GM18858 (cell line): ENCODE results near the gene MED13.
"Not testable (repeated sequence)": the region's sequence is repeated elsewhere in the genome, so short reads cannot be mapped to it uniquely, and the experiment has no call there.

ENCODE experiments used
- ATAC-seq: cut with Tn5 transposase; IDR thresholded peaks from one replicate; pipeline ENCODE4 v1.9.1; 2021; ENCODE audit not compliant: unreplicated experiment

The MED13 gene

DNA sequence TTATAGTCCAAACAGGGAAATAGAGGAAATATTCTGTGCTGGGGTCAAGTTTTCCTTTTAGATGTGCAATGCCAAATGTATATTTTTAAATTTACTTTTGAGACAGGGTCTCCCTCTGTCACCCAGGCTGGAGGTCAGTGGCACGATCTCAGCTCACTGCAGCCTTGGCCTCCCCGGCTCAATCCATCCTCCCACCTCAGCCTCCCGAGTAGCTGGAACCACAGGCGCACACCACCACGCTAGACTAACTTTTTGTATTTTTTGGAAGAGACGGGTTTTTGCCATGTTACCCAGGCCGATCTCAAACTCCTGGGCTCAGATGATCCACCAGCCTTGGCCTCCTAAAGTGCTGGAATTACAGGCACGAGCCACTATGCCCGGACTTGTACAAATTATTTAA, 25.8 kb upstream of the MED13 start:
- ATAC-seq = no peak

DNA sequence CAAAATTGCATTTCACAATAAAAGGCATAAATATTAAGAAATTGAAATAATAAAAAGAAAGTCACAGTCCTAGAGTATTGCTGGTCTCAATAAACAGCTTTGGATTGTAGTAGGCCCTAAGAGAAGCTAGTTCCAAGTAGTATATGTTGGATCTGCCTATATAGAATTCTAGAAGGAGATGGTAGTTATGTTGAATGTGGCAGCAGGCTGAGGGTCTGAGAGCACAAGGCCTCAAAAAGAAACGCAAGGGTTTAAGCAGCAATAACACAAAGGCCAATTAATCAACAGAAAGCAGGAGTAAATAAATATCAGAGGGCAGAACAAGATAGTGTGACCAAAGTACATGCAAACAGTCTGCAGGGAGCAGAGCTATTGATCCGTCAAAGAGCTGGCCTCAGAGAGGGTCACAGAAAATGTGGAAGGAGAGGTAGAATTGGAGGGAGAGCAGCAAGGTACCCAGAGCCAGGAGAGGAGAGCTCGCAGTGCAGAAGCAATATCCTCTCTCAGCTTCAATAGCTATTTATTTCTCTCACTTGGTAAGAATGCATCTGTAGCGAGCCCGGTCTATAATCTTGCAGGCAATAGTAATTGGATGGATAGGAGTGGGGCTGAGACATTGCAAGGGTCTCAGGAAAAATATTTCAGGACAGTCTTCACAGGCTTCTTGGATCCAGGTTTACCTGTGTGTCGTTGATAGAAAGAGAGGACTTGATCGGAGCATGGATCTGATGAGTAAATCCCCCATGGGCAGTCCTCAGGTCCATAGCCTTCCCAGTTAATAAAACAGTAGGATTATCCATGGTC, 25.1 kb upstream of the MED13 start:
- no peak for ATAC-seq

DNA sequence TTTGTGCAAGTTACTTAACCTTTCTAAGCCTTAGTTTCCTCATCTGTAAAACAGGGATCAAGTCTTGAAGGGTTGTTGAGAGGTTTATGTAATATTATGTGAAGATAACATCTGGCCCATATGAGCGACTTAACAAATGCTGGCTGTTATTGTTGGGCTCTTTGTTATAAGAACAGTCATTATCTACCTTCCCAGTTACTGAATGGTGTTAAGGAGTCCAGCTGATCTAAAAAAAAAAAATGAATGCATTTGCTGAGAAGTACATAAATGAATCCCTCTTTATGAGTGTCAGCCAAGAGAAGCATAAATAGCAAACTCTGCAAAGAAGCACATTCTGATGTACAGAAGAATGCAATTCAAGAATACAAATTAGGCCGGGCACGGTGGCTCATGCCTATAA, 24.3 kb upstream of the MED13 start:
- ATAC-seq = no peak

DNA sequence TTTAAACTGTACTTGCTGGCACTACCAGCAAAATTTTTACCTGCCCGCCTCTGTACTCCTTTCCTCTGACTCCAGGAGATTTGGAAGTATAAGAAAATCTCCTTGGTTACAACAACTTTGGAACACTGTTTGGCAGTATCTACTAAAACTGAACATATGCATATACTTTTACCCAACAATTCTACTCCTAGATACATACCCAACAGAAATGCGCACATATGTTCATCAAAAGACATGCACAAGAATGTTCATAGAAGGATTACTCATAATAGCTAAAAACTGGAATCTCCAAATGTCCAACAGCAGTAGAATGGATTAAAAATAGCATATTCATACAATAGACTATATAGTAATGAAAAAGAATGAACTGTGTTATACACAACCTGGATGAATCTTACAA, 21.7 kb upstream of the MED13 start:
- no peak for ATAC-seq

DNA sequence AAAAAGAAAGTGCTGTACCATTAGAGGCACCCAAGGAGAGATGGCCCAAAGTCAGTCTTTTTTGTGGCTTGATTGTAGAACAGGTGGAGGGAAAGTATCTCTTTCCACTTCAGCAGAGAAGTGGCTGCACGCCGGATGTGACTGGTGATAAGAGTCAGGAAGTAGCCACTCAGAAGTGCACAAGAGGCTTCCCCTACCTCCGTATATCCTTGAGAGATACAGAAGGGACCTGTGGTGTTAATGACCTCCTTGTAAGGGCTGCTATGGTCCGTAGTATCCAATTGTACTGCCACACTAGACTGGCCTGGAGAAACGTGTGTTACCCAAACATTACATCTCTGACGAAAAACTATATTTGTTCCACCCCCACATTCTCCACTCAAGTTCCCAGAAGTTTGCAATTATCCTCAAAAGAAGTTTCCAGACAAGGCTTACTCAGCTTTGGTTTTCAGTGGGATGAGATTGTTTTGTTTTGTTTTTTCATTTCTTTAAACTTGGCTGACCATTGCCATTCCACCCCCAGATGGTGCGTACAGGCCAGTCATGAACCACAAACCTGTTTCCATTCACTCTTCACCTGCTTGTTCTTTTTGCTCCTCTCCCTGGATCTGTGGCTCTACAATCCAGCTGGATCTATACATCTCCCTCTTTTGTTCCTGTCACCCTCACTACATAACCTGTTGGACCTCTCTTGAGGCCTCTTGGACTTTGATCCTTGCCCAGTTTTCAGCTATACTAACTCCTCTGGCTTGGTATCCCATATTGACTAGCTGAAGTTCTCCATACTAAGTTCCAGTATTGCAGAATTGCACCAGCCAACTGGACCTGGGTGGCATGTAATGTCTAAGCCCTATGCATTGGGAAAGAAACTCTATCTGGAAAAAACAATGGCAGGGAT, 20.7 kb upstream of the MED13 start:
- no peak for ATAC-seq

DNA sequence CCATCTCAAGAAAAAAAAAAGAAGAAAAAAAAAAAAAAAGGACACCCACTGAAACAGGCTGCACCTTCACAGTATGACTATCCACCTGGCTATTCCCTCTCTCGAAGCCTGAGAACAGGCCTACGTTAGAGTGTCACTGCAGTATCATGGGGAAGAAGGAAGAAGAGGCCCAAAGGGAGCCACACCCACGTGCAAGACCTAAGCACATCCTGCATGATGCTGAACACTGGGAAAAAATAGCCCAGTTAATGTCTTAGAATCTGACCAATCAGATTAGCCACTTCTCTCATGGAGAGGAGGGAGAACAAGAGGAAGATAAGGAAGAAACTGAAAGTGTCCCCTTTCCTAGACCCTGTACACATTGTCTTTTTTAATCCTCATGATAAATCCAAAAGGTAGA, 19.5 kb upstream of the MED13 start:
- no peak for ATAC-seq

DNA sequence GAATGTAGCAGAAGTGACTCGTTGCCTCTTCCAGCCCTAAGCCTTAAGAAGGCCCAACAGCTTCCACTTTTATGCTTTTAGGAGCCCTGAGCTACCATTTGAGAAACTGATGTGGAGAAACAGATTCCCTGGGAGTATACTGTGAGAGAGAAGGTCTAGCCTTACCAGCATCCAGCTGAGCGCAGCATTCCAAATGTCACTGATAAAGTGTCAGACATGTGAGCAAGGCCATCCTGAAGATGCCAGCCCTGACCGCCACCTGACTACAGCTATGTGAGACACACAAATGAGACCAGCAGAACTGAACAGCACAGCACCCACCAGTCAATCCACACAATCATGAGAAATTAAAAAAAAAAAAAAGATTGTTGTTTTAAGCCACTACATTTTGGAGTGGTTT, 18.6 kb upstream of the MED13 start:
- ATAC-seq = no peak

DNA sequence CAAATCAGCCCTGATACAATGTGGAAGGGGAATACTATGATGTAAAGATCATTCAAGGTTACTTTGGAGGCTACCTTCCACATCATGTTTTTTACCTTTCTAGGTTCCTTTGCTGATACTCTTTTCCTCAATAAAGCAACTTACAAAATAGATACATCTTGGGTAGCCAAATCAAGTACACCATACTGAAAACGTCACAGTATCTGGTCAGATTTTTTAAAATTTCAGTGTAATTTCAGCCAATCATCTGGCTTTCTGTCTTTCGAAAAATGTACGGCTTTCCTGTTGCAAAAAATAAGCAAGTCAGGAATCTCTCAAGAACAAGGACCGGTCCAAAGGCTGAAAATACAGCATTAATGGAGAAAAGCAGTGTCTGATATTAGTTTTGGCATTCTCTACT, 15.6 kb upstream of the MED13 start:
- ATAC-seq = no peak

DNA sequence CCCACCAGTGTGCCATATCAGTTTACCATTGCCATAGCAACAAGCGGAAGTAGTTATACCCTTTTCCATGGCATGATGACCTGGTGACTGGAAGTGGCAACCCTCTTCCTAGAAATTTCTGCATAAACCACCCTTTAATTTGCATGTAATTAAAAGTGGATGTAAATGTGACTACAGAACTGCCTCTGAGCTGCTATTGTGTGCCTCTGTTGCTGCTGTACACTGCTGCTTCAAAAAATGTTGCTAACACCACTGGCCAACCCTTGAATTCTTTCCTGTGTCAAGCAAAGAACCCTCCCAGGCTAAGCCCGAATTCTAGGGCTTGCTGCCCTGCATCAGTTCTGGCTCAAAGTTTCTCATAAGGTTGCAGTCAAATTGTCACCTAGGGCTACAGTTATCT, 12.9 kb upstream of the MED13 start:
- no peak for ATAC-seq

DNA sequence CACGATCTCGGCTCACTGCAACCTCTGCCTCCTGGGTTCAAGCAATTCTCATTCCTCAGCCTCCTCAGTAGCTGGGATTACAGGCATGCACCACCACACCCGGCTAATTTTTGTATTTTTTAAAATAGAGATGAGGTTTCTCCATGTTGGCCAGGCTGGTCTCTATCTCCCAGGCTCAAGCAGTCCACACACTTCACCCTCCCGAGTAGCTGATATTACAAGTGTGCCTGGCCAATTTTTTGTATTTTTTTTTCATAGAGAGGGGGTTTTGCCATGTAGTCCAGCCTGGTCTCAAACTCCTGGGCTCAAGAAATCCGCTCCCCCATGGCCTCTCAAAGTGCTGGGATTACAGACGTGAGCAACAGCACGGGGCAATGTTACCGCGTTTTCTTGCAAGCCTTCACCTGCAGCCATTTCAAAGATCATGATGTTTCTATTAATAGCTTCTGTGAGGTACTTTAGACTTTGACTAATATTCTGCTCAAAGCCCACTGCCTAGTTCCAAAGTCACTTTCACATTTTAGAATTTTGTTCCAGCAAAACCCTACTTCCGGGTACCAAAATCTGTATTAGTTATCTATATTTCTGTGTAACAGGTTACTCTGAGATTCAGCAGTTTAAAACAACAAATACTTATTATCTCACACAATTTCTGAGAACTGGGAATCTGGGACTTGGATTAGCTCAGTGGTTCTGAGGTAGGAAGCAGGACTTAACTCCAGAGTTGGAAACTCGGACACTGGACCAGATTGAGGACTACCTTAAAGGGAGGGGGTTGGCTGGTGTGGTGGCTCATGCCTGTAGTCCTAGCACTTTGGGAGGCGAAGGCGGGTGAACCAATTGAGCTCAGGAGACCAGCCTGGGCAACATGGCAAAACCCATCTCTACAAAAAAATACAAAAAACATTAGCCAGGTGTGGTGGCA, 12.0 kb upstream of the MED13 start:
- no peak for ATAC-seq

DNA sequence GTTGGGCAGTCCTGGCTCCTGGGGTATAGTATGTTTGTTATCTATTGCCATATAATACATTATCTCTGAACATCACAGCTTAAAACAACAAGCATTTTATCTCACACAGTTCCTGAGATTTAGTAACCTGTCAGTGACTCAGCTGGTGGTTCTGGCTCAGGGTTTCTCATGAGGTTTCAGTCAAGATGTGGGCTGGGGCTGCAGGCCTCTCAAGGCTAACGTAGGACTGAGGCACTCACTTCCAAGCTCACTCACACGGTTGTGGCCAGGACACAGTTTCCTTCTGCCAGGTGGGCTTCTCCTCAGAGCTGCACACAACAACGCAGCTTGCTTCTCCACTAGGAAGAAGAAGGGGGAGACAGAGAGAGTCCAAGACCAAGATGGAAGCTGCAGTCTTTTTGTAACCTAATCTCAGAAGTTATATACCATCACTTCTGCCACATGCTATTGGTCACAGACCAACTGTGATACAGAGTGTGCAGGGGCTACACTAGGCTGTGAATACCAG, 10.3 kb upstream of the MED13 start:
- ATAC-seq = no peak

DNA sequence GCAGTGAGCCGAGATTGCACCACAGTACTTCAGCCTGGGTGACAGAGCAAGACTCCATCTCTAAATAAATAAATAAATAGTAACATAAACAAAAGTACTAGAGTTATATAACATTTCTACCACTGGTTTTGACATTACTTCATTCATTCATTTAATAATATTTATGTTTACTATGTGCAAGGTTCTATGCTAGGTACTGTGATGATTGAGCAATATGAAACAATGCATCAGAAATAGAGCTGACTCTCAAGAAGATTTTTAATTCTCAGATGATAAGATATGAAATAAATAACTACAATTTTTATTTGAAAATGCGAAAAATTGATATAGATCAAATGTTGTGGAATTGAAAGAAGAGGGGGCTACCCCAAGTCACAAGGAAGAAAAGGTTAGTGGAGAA, 8.9 kb upstream of the MED13 start:
- no peak for ATAC-seq

DNA sequence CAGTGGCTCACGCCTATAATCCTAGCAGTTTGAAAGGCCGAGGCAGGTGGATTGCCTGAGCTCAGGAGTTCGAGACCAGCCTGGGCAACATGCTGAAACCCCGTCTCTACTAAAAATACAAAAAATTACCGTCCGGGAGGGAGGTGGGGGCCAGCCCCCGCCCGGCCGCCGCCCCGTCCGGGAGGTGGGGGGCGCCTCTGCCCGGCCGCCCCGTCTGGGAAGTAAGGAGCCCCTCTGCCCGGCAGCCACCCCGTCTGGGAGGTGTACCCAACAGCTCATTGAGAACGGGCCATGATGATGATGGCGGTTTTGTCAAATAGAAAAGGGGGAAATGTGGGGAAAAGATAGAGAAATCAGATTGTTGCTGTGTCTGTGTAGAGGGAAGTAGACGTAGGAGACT, 7.8 kb upstream of the MED13 start:
- not testable (repeated sequence) for ATAC-seq

DNA sequence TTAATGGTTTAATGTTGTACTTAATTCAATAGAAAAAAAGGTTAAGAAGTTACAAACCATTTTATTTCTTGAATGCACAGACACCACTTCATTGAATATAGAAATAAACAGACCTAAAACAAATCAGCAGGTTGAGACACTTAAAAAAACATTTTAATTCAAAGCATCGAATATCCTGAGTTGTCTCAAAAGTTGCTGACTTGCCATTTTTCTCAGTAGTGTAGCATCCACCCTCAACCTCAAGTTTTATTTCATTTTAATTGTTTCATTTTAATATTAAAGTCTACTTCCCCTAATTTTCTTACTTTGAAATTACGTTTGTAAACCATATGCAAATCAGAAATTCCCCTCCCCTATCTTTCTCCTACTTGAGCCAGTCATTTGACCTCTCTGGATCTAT, 5.8 kb upstream of the MED13 start:
- ATAC-seq = no peak

DNA sequence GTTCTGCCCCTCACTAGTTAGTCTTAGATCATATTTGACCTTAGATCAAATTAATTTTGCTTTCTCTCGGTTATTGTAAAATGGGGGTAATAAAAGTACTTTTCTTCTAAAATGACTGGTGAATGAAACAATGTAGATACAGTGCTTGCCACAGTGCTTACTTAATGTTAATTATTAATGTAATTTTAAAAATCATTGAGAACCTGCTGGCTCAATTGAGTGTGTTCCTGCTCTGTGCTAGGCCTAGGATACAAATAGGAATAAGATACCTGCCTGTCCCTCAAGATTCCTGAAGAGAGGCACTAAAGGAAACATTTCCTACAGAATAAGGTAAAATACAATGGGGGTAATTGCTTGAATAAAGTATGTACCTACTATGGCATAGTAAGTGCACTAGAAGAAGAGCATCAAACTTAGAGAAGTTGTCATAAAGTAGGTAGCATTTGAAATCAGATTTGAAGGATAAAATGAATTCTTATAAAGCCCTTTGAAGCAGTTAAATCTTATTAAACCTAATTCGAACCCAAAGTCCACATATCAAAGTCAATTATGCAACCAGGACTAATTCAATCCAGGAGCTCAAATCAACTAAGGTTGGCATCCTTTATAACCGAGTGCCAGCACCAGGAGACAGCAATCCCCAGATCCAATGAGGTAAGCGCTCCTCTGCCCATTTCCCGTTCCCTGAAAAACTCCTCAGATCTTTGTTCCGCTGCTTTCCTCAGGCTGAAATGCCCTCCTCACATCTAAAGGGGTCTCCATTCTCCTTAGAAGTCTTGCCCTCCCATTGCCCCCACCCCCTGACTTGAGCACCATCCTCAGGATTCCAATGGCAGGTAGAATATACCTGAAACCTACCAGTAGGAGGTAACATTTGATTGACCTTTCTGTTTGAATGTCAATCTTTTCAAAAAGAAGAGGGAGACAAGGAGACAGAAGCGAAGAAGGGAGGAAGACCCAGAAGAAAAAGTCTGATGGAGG, 2.4 kb upstream of the MED13 start:
- no peak for ATAC-seq

DNA sequence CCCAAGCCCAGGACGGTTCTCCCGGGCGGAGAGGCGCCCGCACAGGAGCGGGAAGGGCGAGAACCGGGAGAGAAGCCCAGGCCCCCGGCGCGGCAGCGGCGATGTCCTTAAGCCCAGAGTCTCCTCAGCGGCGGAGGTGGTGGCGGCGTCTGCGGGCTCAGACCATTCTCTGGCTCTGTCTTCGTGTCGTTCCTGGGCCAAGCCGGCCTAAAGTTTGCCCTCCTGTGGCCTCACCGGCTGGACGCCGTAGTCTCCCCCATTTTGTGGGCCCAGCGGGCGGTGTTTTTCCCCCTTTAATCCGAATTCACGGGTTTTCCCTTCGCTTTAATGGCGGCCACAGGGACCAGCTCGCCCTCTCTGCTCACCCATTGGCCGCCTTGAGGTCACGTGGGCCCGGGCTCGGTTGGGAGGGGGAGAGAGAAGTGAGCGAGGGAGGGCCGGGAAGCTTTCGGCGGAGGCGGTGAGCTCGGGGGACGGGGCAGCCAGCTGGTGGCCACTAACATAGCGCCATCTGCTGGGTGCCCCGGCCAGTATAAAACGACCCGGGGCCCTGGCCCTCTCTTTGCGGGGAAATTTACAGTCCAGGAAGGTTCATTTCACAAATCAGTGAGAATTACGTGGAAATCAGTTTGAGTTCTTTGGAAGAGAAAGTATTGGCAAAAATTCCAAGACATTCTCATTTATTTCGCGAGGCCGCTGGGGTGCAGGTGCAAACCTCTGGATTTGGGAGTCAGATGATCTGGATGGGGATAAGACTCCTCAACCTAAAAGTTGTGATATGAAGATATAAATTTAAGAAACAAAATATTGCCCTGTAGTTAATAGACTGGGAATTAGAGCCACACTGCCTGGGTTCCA, 762 bp upstream of the MED13 start:
- peak; percentile 66 for ATAC-seq

DNA sequence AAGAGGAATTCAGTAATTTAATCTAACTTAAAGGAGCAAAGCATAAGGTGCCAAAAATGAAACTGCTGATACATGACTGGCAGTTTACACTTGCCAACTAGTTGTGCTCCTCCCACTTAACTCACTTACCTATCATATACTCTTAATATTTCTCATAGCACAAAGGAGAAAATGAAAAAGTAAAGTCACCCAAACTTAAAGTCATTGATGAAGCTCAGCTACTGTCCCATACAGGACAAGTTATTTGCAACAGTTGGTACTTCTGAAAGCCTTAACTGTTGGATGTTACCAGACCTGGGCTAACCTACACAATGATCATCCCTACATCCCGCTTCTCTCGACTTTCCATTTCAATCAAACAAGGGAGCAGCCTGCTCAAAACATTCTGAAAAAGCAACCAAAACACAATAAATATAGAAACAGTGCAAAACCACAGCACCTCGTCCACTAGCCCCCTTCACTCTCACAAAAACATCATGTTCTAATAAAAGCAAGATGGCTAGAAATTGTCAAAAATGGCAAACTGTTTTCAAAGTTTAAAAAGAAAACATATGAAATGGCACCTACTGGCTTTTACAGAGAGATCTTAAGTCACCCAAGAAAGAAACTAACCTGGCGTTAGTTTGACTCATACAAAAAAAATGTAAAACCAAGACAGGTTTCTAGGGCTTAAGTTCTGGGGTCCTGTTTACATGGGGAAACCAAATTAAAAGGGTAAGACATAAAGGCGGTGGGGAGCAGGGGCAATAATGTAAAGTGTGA, 868 bp downstream of the MED13 start:
- ATAC-seq = no peak

DNA sequence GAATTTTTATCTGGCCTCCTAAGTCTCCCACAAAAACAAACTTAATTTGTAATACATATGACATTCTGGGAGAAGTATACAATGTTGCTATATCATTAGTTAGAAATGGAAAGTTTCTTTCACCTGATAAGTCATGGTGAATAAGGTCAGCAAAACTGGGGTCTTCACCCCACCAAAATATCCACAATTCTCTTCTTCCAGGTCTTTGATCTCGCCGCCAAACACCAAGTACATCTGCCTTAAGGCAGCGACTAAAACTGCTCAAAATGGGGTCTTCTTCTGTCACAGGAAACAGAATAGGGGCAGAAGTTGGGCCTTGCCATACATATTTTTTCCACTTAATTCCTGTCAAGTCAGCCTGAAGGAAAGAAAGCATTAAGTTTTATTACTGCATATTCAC, 2.1 kb downstream of the MED13 start:
- no peak for ATAC-seq
